HG03521 (cell line): ENCODE measurements around the gene SNU13.
"Not testable (repeated sequence)": the region's sequence is repeated elsewhere in the genome, so short reads cannot be mapped to it uniquely, and the experiment has no call there.

Source experiments
- ATAC-seq: cut with Tn5 transposase; IDR thresholded peaks from one replicate; pipeline ENCODE4 v1.9.1; 2021; ENCODE audit warnings: mild to moderate bottlenecking, moderate library complexity; ENCODE audit not compliant: unreplicated experiment

Gene SNU13

GRCh38 chr22:41682033-41682807 is 6.4 kb downstream of the SNU13 start:
- ATAC-seq: peak; percentile 83

- no peak for ATAC-seq
Measured at GRCh38 chr22:41681616-41682015, 7.1 kb downstream of the SNU13 start.

GRCh38 chr22:41676134-41676533 is 12.5 kb downstream of the SNU13 start:
- ATAC-seq: no peak

- no peak for ATAC-seq
Measured at GRCh38 chr22:41674846-41675340, 13.8 kb downstream of the SNU13 start.

- no peak for ATAC-seq
Measured at GRCh38 chr22:41672780-41673509, 15.7 kb downstream of the SNU13 start.

GRCh38 chr22:41672096-41672495 is 16.6 kb downstream of the SNU13 start:
- ATAC-seq: not testable (repeated sequence)

GRCh38 chr22:41668971-41669911 is 19.4 kb downstream of the SNU13 start:
- ATAC-seq: no peak

- no peak for ATAC-seq
Measured at GRCh38 chr22:41664951-41665350, 23.7 kb downstream of the SNU13 start.

GRCh38 chr22:41664490-41664889 is 24.2 kb downstream of the SNU13 start:
- no peak for ATAC-seq

GRCh38 chr22:41663594-41663993 is 25.1 kb downstream of the SNU13 start:
- ATAC-seq: not testable (repeated sequence)

GRCh38 chr22:41661713-41662112 is 27.0 kb downstream of the SNU13 start:
- ATAC-seq: no peak

- ATAC-seq: no peak
Measured at GRCh38 chr22:41661088-41661487, 27.6 kb downstream of the SNU13 start.

GRCh38 chr22:41660416-41660815 is 28.3 kb downstream of the SNU13 start:
- ATAC-seq: no peak

- ATAC-seq: no peak
Measured at GRCh38 chr22:41659941-41660340, 28.7 kb downstream of the SNU13 start.

- no peak for ATAC-seq
Measured at GRCh38 chr22:41658869-41659268, 29.8 kb downstream of the SNU13 start.

- no peak for ATAC-seq
Measured at GRCh38 chr22:41657709-41658108, 31.0 kb downstream of the SNU13 start.

GRCh38 chr22:41656556-41656955 is 32.1 kb downstream of the SNU13 start:
- ATAC-seq: no peak

GRCh38 chr22:41654322-41654721 is 34.3 kb downstream of the SNU13 start:
- no peak for ATAC-seq

- no peak for ATAC-seq
Measured at GRCh38 chr22:41650821-41651220, 37.8 kb downstream of the SNU13 start.

- ATAC-seq: no peak
Measured at GRCh38 chr22:41650229-41650628, 38.4 kb downstream of the SNU13 start.

- no peak for ATAC-seq
Measured at GRCh38 chr22:41648432-41648831, 40.2 kb downstream of the SNU13 start.
